GM18498 (cell line): ENCODE results near the gene PRTG.
"Not testable (repeated sequence)": the region's sequence is repeated elsewhere in the genome, so short reads cannot be mapped to it uniquely, and the experiment has no call there.

Source experiments
- ATAC-seq: cut with Tn5 transposase; IDR thresholded peaks from one replicate; pipeline ENCODE4 v1.9.1; 2021; ENCODE audit warnings: mild to moderate bottlenecking, moderate library complexity; ENCODE audit not compliant: unreplicated experiment

Gene PRTG, protein sequence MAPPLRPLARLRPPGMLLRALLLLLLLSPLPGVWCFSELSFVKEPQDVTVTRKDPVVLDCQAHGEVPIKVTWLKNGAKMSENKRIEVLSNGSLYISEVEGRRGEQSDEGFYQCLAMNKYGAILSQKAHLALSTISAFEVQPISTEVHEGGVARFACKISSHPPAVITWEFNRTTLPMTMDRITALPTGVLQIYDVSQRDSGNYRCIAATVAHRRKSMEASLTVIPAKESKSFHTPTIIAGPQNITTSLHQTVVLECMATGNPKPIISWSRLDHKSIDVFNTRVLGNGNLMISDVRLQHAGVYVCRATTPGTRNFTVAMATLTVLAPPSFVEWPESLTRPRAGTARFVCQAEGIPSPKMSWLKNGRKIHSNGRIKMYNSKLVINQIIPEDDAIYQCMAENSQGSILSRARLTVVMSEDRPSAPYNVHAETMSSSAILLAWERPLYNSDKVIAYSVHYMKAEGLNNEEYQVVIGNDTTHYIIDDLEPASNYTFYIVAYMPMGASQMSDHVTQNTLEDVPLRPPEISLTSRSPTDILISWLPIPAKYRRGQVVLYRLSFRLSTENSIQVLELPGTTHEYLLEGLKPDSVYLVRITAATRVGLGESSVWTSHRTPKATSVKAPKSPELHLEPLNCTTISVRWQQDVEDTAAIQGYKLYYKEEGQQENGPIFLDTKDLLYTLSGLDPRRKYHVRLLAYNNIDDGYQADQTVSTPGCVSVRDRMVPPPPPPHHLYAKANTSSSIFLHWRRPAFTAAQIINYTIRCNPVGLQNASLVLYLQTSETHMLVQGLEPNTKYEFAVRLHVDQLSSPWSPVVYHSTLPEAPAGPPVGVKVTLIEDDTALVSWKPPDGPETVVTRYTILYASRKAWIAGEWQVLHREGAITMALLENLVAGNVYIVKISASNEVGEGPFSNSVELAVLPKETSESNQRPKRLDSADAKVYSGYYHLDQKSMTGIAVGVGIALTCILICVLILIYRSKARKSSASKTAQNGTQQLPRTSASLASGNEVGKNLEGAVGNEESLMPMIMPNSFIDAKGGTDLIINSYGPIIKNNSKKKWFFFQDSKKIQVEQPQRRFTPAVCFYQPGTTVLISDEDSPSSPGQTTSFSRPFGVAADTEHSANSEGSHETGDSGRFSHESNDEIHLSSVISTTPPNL

DNA sequence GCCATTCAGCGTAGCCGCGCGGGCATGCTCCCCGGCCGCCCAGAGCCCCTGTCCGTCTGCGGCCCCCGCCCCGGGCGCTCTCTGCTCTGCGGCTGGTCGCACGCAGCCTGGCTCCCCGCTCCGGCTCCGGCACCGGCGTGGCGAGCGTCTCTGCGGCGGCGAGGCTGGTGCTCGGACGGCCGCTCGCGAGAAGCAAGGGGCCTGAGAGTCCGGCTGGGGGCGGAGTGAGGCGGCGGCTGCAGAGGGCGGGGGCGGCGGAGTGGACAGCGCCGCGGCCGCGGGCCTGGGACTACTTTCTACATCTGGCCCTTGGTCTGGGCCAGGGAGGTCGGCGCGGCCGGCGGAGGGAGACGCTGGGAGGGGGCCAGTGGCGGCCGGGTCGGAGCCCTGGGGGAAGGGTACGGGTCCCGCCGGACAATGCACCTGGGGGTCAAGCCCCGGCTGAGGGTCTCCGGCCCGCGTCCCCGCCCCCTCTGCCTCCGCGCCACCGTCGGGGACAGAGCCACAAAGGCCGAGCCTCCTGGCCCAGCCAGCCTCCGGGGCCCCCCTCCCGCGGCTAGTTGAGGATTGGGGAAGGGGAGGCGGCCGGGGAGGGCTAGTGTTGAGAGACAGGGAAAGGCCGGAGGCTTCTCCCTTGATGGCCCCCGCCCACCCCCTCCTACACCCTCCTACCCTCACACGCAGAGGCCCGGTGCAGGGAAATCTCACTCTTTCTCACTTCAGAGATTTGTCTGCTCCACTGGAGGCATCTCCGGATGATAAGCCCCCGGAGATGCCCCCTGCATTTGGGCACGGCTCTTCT is at the start of gene PRTG:
TSS of gene PRTG (minus strand) at position 226 of the 802 bp plus-strand sequence. CDS start at position 5, 221 bp downstream.
- peak; percentile 41 for ATAC-seq

DNA sequence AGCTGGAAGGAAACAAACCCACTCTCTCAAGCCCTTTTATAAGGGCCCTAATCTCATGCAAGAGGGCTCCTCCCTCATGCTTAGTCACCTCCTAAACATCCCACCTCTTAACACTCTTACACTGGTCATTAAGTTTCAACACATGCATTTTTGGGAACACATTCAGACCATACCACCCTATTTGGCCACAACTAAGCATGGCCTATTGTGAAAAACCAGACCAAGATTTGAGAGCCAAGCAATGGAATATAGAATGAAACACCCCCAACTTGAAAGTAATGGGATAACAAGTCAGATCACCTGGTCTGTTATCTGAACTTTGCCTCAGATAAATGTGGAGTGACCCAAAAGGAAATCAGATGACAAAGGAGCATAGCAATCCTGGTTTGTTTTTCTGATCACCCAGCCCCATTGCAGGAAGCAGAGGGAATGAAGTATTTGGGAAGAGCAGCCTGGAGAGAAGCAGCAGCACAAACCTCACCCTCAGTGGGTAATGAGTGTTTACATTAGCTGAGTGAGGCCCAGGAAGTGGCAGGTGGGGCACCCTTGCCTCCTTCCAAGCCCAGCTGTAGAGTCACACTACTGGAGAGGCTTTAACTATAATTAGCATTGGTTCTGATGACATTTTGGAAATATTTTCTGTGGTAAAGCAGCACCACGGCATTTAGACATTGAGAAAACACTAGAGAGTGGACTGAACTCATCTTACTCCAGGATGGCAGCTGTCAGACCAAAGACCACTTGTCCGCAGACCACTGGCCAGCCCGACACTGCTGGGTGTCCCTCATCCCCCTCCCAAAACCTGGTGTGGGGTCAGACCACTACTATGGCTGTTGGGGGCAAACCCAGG is 48.8 kb upstream of the PRTG start:
- no peak for ATAC-seq

DNA sequence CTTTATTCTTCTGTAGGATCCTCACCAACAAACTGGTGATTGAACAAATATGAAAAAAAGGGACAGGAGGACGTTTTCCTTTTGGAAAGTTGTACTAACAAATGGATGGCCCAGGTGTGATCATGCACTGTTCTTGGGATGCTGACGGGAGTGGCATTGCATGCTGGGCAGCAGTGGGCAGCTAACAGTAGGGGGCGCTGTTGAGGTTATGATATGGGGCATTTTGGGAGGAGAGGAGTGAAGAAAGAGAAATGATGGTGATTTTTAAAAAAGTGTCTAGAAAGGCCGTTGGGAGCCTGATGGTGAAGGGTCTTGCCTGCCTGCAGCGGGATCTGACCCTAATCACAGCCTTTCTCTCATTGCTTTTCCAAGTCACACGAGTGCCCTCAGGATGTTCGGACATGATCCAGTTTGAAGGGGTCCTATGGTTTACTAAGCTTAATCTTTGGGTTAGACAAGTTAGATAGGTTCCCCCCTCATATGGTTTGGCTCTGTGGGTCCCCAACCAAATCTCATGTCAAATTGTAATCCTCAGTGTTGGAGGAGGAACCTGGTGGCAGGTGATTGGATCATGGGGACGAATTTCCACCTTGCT is 46.2 kb upstream of the PRTG start:
- no peak for ATAC-seq

DNA sequence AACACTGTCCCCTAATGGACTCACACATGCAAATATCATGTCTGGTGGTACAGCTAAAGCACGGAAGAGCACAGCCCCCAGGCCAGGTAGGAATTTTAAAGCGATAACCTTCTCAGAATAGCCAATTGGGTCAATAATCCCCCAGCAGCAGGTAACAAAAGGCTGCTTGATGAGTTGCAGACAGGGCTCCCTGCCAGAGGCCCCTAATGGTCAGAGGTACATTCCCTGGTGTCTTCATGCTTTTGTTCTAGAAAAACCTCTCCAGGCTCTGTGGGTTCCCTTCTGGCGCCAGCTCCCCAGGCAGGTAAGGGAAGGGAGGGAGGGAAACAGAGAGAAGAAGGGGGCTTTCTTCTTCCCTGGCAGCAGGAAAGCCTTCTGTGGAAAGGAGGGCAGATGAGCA is 43.4 kb upstream of the PRTG start:
- ATAC-seq = no peak

DNA sequence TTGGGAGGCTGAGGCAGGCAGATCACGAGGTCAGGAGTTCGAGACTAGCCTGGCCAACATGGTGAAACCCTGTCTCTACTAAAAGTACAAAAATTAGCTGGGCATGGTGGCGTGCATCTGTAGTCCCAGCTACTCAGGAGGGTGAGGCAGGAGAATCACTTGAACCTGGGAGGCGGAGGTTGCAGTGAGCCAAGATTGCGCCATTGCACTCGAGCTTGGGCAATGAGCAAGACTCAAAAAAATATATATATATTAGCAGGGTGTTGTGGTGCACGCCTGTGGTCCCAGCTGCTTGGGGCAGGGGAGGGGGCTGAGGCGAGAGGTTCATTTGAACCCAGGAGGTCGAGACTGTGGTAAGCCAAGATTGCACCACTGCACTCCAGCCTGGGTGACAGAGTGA is 42.6 kb upstream of the PRTG start:
- ATAC-seq = not testable (repeated sequence)

DNA sequence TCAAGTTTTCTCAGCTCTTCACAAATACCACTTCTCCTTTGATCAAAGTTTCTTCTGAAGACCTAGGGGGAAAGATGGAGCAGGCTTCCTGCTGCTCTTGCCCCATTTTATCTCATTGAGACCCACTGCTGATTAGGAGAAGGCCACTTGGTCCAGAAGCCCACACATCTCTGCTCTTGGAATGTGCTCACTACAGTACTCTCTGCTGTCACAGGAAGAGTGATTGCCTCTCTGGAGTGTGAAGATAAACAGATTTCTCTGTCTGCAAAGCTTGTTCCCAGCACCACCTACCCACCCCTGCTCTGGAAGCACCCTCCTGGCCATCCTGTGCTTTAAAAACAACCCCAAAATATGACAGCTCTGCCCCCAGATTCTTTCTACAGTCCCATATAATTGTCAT is 41.3 kb upstream of the PRTG start:
- no peak for ATAC-seq

DNA sequence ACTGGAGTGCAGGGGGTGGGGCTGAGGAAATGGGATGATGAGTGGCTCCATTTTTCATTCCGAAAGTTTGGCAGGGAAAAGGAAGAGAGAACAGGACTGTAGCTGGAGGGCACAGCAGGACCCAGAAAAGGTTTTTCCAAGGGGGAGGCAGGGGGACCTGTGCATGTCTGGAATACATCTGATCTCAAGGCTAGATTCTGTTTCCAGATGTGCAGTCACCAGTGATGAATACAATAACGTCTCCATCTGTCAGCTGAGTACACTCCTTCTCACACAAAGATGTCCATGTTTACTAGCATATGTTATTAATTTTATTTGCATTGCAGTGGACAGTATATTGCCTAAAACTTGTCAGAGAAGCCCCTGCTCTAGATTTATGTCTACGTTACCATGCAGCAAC is 39.9 kb upstream of the PRTG start:
- ATAC-seq = no peak

DNA sequence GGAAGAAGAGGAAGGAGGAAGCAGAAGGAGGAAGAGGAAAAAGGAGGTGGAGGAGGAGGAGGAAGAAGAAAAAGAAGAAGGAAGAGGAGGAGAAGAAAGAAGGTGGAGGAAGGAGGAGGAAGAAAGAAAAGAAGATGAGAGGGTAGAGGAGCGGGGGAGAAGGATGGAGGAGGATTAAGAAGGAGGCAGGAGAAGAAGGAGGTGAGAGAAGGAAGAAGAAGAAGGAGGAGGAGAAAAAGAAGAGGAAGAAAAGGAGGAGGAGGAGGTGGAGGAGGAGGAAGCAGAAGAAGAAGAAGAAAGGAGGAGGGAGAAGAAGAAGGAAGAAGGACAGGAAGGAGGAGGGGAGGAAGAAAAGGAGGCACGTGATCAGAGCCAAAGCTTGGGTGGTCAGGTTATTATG is 37.3 kb upstream of the PRTG start:
- no peak for ATAC-seq

DNA sequence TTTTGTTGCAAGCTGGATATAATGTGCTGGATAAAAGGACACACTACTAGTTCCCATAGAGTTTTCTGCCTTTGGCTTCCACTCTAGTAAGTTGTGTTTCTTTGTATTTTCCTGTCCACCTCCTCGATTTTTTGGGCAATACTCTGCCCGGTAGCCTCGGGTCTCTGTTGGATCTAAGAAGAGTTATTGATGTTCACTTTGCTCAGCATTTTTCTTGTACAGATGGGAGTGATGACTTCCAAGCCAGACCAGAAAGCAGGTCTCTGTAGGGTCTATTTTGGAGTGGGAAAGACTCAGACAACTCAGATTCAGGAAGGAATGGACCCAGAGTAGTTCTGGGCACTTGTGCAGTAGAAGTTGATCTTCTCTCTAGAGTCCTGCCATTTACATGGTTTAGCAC is 36.0 kb upstream of the PRTG start:
- no peak for ATAC-seq

DNA sequence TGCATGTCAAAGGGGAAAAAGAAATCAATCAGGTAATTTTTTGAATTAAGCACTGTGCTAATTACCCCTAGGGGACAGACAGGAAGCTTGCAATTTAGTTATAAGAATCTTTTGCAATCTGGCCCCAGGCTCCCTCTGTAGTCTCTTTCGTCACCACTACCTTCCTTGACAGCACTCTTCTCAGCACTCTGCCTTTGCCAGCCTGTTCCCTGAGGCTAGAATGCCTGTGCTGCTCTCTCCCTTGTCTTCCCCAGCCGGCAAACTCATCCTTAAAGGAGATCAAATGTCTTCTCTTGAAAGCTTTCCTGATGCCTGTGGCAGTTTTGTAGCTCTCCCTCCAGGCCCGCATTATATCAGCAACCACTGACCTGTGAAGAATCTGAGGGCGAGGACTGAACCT is 32.4 kb upstream of the PRTG start:
- ATAC-seq = no peak

DNA sequence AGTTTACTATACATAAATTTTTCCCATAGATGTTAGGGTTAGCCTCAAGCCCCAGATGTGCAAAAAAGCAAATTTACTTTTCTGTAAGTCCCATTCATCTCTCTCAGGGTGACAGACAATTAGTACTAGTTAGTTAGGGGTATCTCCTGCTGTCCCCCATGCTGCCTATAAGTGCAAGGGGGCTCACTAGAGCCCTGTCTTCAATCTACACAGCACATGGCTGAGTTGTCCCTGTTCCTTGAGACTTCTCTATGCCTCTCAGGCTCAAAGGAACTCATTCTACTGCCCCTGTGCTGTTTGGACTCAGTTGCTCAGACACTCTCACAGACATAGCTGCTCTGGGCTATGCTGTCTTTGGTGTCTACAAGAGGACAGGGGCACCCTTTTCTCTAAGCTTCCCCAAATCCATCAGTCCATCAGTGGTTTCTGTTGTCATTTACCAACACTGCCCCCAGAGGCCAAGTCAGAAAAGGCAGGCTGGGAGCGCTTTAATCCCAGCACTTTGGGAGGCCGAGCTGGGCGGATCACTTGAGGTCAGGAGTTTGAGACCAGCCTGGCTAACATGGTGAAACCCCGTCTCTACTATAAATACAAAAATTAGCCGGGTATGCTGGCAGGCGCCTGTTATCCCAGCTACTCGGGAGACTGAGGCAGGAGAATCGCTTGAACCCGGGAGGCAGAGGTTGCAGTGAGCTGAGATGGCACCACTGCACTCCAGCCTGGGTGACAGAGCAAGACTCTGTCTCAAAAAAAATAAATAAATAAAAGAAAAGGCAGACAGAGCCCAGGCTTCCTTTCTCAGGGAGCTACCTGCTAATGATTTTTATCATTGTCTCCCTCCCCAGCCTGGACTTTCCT is 31.4 kb upstream of the PRTG start:
- ATAC-seq = peak; percentile 61

DNA sequence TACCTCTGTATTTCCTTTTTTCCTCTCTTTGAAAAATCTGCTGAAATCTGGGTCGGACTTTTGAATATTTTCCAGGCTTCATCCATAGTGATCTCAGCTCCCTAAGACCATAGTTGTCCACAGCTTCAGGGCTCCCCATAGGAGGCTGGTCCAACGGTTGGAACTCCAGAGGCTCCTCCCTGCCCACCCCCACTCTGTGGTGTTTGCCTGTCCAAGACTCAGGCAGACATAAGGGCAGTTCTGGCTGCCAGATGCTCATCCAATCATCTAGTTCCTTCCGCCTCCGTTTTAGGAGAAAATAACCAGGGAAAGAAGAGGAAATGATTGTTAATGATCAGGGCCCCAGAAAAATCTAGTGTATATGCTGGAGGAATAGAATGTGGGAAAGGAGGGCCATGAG is 27.9 kb upstream of the PRTG start:
- ATAC-seq = no peak

DNA sequence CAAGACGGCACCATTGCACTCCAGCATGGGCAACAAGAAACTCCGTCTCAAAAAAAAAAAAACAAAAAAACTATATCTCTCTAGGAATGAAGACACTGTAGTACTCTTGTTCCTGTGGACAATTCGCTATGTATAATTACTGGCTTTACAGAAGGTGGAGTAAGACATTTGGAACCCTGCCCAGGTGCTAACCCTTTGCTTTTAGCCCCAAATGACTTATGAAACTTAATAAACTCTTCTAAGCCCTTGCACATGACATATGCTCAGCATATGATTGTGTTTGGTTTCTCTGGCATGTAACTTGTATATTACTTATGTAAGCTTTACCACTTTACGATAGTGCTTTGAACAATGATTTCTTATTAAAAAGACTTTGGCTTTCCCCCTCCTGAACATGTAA is 27.3 kb upstream of the PRTG start:
- no peak for ATAC-seq

DNA sequence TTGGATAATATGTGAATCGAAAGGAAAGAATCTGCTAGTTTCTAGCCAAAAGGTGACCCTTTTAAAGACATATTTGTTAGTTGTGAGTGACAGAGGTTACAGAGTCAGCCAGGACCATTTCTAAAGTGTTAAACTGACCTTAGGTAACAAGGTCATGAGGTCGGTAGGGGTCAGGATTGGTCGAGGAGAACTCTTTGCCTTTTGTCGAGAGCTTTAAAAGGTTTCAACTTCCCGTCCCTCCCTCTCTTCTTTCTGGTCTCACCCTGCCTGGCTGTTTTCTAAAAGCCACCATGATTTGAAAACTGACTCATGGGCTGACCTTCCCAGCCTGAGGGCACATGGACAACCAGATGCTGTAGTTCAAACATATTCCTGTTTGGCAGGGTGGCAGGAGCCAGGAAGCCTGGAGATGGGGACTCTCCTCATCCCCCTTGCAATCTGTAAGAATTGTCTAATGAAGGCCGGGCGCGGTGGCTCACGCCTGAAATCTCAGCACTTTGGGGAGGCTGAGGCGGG is 25.8 kb upstream of the PRTG start:
- ATAC-seq = no peak

DNA sequence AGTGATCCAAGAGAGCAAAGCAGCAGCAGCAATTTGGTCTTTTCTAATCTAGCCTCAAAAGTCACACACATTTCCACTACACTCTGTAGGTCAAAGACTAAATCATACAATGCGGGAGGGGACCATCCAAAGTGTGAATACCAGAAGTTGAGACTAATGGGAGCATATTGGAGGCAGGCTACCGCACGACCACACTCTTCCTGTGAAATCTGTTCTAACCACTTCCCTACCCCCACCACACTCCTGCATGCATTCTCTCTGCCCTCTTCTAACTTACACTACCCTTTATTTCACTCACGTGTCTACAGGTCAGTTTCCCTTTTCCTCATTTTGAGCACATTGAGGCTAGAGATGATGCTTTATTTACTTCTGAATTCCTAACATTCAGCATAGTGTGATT is 23.7 kb upstream of the PRTG start:
- no peak for ATAC-seq

DNA sequence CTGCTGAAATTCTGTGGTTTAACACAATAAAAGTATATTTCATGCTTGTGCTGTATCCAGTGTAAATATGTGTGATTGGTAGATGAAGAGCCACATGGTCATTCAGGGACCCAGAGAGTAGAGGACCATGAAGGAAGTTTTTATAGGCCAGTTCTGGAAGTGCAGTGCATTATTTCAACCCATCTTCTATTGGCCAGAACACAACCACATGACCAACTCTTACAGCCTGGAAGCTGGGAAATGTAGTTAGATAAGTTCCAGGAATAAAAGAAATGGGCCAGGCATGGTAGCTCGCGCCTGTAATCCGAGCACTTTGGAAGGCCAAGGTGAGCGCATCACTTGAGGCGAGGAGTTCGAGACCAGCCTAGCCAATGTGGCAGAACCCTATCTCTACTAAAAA is 21.4 kb upstream of the PRTG start:
- no peak for ATAC-seq

DNA sequence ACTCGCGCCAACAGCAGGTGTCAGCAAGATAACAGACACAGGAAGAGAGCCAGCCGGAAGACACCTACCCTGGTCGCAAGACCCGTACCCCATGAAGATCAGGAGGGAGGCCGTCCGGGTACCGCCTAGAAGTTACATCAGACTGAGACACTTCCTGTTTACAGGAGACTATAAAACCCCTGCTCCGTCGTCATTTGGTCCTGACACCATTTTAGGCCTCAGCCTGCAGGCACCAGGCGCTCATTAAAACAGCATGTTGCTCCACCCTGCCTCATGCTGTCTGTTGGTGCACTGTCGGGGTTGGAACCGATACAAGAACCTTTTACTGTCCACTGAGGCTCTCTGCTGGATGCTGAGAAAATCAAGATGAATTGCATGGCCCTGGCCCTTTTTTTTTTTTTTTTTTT is 15.6 kb upstream of the PRTG start:
- no peak for ATAC-seq

DNA sequence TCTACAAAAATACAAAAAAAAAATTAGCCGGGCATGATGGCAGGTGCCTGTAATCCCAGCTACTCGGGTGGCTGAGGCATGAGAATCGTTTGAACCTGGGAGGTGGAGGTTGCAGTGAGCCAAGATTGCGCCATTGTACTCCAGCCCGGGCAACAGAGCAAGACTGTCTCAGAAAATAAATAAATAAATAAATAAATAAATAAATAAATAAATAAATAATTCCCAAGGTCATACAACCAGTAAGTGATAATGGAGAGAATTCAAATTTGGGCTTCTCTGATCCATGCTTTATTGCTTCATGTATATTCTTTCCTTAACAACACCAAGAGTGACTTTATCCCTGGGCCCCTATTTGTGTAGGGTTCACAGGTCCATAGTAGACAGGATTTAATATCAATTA is 10.5 kb upstream of the PRTG start:
- ATAC-seq = not testable (repeated sequence)
